EH (cell line): ENCODE results near the gene RAB3IL1.
"Not testable (repeated sequence)": the region's sequence is repeated elsewhere in the genome, so short reads cannot be mapped to it uniquely, and the experiment has no call there.

Experiments
- DNase-seq: peaks from one replicate; pipeline ENCODE4 v3.0.0-alpha.2; 2015; ENCODE audit warnings: low read depth

The RAB3IL1 gene

GRCh38 chr11:61953632-61954031, 36.3 kb upstream of the RAB3IL1 start:
- not testable (repeated sequence) for DNase-seq

DNA sequence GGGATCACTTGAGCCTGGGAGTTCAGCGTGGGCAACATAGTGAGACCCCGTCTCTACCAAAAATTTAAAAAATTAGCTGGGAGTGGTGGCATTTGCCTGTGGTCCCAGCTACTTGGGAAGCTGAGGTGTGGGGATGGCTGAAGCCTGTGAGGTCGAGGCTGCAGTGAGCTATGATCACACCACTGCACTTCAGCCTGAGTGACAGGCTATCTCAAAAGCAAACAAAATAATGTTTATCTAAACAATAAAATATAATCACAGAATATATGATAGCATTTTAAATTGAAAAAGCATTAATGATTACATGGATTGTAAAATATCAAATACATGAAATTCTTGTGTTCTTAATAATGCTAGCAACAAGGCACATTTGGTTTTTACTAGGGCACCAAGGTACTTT, 35.5 kb upstream of the RAB3IL1 start:
- no peak for DNase-seq

GRCh38 chr11:61951484-61952135, 34.2 kb upstream of the RAB3IL1 start:
- no peak for DNase-seq

GRCh38 chr11:61950035-61950547, 32.7 kb upstream of the RAB3IL1 start, which contains the start of gene BEST1:
Gene BEST1 (plus strand): TSS chr11:61950351. CDS start chr11:61951807, 1,456 bp downstream.
- DNase-seq = no peak

DNA sequence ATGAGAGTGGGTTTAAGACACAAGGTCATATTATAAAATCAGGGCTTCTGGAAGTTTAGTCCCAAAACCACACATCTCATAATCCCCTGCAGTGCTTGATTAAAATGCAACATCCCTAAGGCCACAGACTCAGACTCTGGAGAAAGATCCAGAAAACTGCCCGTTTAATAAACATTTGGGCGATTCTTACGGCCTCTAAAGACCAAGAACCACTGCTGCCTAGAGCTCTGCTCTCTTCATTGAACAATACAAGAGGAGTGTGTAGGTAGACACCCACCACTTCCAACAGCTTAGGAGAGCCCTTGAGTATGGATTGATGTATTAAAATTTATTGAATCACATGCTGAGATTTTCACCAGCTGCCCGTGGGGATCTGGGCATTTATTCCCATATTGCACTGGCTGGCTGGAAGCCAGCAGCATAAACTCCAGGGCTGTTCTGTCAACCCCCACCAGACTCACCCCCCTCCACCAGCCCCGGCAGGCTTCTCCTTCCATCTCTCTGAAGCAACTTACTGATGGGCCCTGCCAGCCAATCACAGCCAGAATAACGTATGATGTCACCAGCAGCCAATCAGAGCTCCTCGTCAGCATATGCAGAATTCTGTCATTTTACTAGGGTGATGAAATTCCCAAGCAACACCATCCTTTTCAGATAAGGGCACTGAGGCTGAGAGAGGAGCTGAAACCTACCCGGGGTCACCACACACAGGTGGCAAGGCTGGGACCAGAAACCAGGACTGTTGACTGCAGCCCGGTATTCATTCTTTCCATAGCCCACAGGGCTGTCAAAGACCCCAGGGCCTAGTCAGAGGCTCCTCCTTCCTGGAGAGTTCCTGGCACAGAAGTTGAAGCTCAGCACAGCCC, 32.0 kb upstream of the RAB3IL1 start:
- DNase-seq = peak; percentile 97

GRCh38 chr11:61948505-61948904, 31.1 kb upstream of the RAB3IL1 start:
- no peak for DNase-seq

GRCh38 chr11:61947486-61948210, 30.3 kb upstream of the RAB3IL1 start:
- DNase-seq = peak; percentile 89

DNA sequence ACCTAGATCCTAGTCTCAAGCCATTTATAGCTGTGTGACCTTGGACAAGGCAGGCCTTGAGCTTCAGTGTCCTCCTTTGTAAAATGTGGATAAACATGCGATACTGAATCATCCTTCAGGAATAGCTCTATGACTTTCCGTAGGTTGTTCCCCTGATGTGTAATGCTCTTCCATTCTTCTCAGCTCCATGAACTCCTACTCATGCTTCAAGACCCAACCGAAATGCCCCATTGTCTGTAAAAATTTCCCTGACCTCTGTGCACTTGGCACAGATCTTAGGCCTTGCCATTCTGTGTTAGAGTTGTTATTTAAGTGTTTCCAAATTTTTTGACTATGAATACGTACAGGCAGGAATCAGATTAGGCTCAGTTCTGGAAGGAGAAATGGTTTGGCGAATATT, 29.5 kb upstream of the RAB3IL1 start:
- no peak for DNase-seq

- DNase-seq = no peak
Observed at GRCh38 chr11:61945191-61945590, 27.8 kb upstream of the RAB3IL1 start.

GRCh38 chr11:61940466-61940865, 23.1 kb upstream of the RAB3IL1 start:
- no peak for DNase-seq

DNA sequence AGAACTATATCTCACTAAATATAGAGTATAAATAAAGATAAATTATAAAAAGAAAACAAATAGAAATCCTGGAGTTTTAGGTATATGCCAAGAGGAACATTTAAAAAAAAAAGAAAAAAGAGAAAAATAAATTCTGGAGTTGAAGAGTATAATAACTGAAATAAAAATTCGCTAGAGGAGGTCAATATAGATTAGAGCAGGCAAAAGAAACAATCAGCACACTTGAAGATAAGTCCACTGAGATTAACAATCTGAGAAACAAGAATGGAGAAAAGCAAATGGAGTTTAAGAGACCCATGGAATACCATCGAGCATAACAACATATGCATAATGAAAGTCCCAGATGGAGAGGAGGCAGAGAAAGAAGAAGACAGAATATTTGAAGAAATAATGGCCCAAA, 18.5 kb upstream of the RAB3IL1 start:
- no peak for DNase-seq

DNA sequence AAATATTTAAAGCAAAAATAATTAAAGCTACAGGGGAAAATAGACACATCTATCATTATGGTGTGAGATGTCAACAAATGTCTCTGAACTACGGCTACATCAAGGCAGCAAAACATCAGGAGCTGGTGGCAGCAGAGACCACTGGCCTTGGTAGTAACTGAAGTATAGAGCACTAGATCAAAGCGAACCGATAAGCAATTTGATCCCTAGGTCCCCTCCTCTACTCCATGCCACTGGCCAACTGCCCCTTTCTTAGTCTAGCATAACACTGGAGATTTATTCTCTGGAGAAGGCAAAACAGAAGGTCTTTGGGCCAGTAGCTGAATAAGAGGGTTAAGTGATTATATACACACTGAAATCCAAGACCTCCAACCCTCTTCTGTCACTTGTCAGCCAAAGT, 13.6 kb upstream of the RAB3IL1 start:
- DNase-seq = no peak

GRCh38 chr11:61928606-61929005, 11.2 kb upstream of the RAB3IL1 start:
- DNase-seq = peak; percentile 56

DNA sequence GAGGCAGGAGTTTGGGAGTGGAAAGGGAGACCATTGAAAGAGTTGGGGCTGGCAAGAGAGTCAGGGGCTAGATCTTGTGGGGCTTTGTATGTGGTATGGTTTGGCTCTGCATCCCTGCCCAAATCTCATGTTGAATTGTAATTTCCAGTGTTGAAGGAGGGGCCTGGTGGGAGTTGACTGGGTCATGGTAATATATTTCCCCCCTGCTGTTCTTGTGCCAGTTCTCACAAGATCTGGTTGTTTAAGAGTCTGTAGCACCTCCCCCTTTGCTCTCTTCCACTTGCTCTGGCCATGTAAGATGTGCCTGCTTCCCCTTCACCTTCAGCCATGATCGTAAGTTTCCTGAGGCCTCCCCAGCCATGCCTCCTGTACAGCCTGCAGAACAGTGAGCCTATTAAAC, 10.1 kb upstream of the RAB3IL1 start:
- peak; percentile 43 for DNase-seq

GRCh38 chr11:61926235-61926634, 8.9 kb upstream of the RAB3IL1 start:
- DNase-seq = no peak

- no peak for DNase-seq
Observed at GRCh38 chr11:61925736-61926135, 8.4 kb upstream of the RAB3IL1 start.

DNA sequence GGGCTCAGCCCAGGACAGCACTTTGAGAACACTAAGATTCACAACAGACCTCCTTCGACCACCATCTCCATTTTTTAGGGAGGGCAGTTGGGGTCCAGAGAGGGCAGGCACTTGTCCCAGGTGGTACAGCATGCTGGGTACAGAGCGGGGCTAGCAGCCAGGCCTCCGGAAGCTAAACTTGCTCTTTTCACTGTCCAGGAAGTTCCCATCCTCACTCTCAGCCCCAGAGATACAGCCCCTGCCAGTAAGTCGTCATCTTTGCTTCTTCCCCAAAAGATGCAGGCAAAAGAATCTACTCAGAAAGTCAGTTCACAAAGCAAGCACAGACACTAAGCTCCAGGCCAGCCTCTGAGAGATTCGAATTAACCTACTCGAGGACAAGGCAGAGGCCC, 6.7 kb upstream of the RAB3IL1 start:
- DNase-seq = no peak

DNA sequence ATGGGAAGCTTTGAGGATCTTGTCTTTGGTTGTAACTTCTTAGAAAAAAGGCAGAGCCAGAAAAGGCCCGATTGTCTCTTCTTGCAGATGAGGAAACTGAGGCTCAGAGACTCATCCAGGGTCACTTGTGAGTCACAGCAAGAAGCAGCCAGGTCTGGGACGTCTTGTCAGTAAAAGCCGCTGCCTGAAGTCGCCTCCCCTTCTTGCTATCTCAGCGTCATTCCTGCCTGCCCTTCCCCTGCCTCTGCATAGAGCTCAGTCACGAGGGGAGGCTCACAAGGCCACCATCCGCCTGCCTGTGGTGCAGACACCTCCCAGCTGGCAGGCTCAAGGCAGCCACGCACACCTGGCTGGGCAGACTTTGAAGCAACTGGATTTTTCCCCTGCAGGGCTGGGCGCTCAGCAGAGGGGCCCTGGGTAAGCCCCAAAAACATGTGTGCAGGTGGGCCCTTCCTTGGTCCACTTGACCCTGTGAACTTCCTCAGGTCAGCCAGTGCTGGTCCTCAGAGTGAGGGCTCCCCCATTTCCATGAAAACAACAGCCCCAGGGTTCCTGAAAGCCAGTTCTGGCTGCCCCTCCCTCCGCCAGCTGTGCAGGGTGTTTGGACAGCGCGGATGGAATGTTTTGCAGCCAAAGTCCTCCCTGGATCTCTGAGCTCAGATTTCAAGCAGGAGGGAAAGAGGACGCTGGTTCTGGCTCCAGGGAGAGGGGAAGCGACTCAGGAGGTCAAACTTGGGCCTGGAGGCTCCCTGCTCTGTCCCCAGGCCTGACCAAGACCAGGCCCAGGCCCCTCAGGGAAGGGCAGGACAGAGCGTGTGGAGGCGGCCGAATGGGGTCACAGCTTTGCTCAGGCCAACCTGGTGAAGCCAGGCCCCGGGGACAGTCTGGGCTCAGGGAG, 6.0 kb upstream of the RAB3IL1 start:
- peak; percentile 76 for DNase-seq

DNA sequence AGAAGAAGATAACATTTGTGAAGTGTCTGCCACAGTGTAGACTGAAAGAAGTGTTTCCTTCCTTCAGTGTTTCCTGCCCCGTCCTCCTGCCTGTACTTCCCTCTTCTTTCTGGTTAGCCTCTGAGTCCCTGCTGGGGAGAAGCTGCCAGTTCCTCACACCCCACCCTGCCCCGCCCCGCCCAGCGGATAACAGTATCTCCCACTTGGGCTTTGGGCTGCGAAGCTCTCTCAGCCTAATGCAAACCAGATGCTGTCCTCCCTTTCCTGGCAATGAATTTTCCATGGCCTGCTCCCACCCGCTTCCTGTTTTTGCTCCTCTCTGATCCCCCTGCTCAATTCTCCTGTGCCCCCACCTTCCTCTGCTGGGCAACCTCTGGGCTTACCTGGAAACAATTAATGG, 5.2 kb upstream of the RAB3IL1 start:
- DNase-seq = peak; percentile 91

DNA sequence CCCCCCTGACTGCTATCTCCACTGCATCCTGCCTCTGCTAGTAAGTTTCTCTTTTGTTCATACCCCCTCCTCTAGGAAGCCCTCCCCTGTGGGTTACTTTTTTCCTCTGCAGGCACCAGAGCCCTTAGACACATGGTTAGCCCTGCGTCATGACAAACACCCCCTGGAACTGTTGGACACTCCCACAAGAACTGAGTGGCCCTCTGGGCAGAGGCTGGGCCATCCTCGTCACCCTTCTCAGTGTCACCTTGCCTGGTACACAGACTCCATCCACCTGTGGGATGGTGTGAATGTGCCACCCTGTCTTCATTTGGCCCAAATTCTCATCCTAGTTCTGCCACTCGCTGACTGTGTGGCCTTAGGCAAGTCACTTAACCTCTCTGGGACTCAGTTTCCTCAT, 4.1 kb upstream of the RAB3IL1 start:
- no peak for DNase-seq
